Bronchial epithelial cell (primary cell): ENCODE data around the gene BRME1. TPM values are rescaled to one million over a fixed set of nuclear protein-coding genes. Genes with fewer than 3 reads are reported as not detected.
A peak's percentile ranks its signal among the peaks of the same experiment; 100 is the strongest.

Source experiments
- DNase-seq: peaks from one replicate; pipeline ENCODE4 v3.0.0-alpha.2; 2010; ENCODE audit warnings: low read depth
- FAIRE-seq: peaks from 2 replicates; lab custom pipeline; 2011; peaks lifted over from hg19 to GRCh38; lab: Jason Lieb, UNC
- H3K27me3 ChIP-seq: 2 replicates; pipeline ENCODE4 v1.5.1; 2011; ENCODE audit warnings: low read length; ENCODE audit not compliant: control insufficient read depth, insufficient read depth
- H3K36me3 ChIP-seq: 2 replicates; pipeline ENCODE4 v1.5.1; 2011; ENCODE audit warnings: low read length; ENCODE audit not compliant: control insufficient read depth, insufficient read depth
- H3K4me3 ChIP-seq: 2 replicates; pipeline ENCODE4 v1.5.1; 2011; ENCODE audit warnings: mild to moderate bottlenecking, low read depth, low read length, control low read depth
- total RNA-seq: library from RNA; depleted of rRNA; stranded (reverse); fragments of >200 nt; gene quantifications from 2 replicates; pipeline ENCODE4 v1.2.1, GENCODE V29; 2014
- TF ChIP-seq, protein P1 (sequence below): IDR thresholded peaks from 2 replicates; pipeline ENCODE4 v1.5.1; 2011; ENCODE audit warnings: mild to moderate bottlenecking, moderate library complexity, low read length, control low read depth, inconsistent platforms; ENCODE audit not compliant: insufficient read depth, severe bottlenecking

BRME1 gene
- total RNA-seq, 1 donor from 2014 or later, result 0.26 TPM

DNA sequence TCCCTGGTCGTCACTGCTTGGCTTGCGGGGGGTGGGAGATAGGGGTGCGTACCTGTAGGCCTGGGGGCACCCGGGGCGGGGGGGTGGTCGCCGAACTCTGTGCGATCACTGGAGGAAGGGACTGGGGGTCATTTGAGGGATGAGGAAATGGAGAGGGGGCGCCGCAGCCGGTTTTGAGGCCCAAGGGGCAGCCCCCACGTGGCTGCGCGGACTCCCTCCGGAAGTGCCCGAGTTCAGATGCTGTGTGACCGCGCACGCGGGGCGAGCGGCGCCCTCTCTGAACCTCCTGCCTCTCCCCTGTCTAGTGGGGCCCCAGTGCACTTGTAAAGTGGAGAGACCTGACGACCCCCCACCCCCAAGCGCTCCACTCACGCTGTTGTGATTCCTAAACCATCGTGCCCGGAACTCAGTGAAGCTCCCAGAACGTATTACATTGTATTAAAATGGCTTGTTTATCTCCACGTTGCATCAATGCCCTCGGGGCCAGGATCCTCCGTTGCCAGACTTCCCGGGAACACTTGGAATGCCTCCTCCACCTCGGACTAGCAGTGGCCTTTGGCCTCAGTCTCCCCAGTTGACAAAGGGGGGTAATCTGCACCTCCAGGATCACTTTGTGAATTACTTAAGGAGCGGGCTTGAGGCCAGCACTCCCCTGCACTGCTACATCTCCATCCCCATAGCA lies 31.9 kb downstream of the BRME1 start:
- no peak overlapping the region for H3K4me3 ChIP-seq
- peaks cover 2% of the 10 kb centered on the region for H3K27me3 ChIP-seq
- DNase-seq, result no peak
- FAIRE-seq, result no peak
- H3K36me3 ChIP-seq, result no peaks in the 10 kb centered on the region
- TF ChIP-seq, protein P1, sequence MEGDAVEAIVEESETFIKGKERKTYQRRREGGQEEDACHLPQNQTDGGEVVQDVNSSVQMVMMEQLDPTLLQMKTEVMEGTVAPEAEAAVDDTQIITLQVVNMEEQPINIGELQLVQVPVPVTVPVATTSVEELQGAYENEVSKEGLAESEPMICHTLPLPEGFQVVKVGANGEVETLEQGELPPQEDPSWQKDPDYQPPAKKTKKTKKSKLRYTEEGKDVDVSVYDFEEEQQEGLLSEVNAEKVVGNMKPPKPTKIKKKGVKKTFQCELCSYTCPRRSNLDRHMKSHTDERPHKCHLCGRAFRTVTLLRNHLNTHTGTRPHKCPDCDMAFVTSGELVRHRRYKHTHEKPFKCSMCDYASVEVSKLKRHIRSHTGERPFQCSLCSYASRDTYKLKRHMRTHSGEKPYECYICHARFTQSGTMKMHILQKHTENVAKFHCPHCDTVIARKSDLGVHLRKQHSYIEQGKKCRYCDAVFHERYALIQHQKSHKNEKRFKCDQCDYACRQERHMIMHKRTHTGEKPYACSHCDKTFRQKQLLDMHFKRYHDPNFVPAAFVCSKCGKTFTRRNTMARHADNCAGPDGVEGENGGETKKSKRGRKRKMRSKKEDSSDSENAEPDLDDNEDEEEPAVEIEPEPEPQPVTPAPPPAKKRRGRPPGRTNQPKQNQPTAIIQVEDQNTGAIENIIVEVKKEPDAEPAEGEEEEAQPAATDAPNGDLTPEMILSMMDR, result no peak

DNA sequence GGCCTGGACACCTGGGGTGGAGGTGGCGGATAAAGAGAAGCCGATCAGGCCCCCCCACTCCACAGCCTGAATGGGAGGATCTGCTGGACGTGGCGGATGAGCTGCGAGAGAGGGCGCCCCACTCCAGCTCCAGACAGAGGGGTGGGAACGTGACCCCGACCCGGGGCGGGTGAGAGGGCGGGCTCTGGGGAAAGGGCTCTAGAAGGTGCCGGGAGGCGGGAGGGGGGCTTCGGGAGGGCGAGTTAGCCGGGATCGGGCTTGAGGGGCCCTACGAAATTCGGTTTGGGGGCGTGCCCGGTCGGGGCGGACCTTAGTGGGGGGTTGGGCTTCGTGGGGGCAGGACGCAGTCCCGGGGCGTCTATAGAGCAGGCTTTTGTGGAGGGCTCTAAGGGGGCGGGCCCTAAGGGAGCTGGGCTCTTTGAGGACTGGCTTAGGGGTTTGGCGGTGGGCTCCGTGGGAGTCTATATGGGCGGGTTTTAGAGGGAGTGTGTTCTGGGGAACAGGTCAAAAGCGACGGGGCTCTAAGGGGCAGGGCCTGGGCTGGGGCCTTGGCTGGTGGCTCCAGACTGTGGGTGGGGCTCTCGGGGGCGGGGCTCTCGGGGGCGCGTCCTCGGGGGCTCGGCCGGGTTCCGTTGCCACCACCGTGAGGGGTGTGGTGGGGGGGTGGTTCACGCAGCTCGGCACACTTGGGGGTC lies 33.1 kb downstream of the BRME1 start:
- Histone ChIP-seq H3K4me3 (peak overlapping the region; percentile 28), H3K36me3 (no peaks in the 10 kb centered on the region), H3K27me3 (peaks cover 2% of the 10 kb centered on the region)
- TF ChIP-seq, protein P1, result peak; percentile 32
- DNase-seq (no peak), FAIRE-seq (no peak)

DNA sequence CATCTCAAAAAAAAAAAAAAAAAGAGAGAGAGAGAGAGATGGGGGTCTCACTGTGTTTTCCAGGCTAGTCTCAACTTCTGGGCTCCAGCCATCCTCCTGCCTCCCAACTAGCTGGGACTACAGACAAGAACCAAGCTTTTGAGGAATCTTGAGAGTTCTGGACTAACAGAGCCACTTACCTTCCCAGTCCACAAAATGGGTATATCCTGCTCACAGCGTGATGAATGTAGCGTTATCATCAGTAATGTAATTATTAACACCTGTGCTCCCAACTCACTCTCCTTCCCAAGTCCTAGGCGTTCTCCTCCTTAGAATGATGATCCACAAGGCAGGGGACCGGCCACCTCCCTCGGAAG lies 33.6 kb downstream of the BRME1 start:
- TF ChIP-seq, protein P1, result no peak
- no peak for DNase-seq
- no peak for FAIRE-seq
- H3K36me3 ChIP-seq, result no peaks in the 10 kb centered on the region
- H3K27me3 ChIP-seq, result peaks cover 2% of the 10 kb centered on the region
- no peak overlapping the region for H3K4me3 ChIP-seq

DNA sequence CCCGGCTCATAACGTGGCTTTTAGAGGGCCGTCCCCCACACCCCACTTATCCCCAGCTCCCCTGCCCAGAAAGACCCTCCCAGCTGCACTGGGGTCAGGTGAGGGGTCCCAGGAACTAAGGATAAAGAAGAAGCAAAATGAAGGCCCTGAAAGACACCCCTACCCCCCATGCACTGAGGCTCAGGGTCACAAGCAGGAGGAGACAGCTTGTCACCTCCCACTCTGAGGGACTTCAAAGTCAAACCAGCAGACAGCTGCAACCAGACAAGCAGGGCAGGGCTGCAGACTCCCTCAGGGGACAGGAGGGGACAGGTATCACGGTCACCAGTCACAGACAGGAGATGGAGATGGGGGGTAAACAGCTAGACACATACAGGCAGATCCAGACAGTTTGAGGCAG lies 35.0 kb downstream of the BRME1 start:
- peaks cover 9% of the 10 kb centered on the region for H3K27me3 ChIP-seq
- FAIRE-seq, result no peak
- DNase-seq, result no peak
- TF ChIP-seq, protein P1, result no peak
- no peak overlapping the region for H3K4me3 ChIP-seq
- H3K36me3 ChIP-seq, result no peaks in the 10 kb centered on the region

DNA sequence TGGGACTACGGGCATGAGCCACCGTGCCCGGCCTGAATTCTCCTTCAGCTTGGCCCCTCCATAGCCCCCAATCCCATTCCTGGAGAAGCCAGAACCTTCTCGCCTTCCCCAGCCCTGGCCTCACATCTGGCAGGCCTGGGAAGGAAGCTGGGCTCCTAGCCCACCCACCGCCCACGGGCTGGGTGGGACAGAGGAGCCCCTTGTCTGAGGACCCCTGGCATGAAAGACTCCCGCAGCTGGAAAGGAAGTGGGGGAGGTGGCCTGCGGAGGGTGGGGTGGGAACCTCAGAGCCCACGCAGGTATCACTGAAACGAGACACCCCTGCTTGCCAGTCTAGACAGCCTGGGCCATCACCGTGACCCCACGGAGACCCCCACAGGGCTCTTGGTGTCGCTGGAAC lies 36.6 kb downstream of the BRME1 start:
- no peak overlapping the region for H3K4me3 ChIP-seq
- no peak for FAIRE-seq

More for the DNA sequence above, 36.6 kb downstream of the BRME1 start:
- TF ChIP-seq, protein P1, result no peak
- Histone ChIP-seq H3K36me3 (no peaks in the 10 kb centered on the region), H3K27me3 (peaks cover 9% of the 10 kb centered on the region)
- DNase-seq, result no peak
